OCI-LY3 (cell line): ENCODE measurements around the gene CLEC4M.

Source experiments
- H2AFZ ChIP-seq: fragments of 200-600, 300-600 bp; shearing (Covaris generic); 2 replicates; pipeline ENCODE4 v1.6.0; 2014; ENCODE audit warnings: antibody characterized with exemption, low read depth, low read length
- H3K27ac ChIP-seq: fragments of 200-600, 300-600 bp; sonication (generic); 2 replicates; pipeline ENCODE4 v1.5.1; 2014; ENCODE audit warnings: mild to moderate bottlenecking, low read length, moderate library complexity, mixed read lengths
- H3K27me3 ChIP-seq: fragments of 200-600, 300-600 bp; sonication (generic); 2 replicates; pipeline ENCODE4 v1.6.1; 2014; ENCODE audit warnings: low read depth, low read length, mixed read lengths
- H3K36me3 ChIP-seq: fragments of 200-600, 300-600 bp; sonication (generic); replicated peaks from 2 replicates; pipeline ENCODE3; 2014; ENCODE audit warnings: low read depth, low read length, mixed read lengths
- H3K4me1 ChIP-seq: fragments of 300-600, 200-600 bp; sonication (generic); 2 replicates; pipeline ENCODE4 v1.6.1; 2014; ENCODE audit warnings: low read length, mixed read lengths
- H3K4me2 ChIP-seq: fragments of 200-600, 300-600 bp; sonication (generic); 2 replicates; pipeline ENCODE4 v1.6.1; 2014; ENCODE audit warnings: low read length, mixed read lengths
- H3K4me3 ChIP-seq: fragments of 300-600, 200-600 bp; sonication (generic); 2 replicates; pipeline ENCODE4 v1.5.1; 2014; ENCODE audit warnings: antibody characterized with exemption, mild to moderate bottlenecking, low read length, moderate library complexity
- H3K79me2 ChIP-seq: fragments of 300-600, 200-600 bp; shearing (Covaris generic); 2 replicates; pipeline ENCODE4 v1.6.1; 2014; ENCODE audit warnings: mild to moderate bottlenecking, low read length, mixed read lengths
- H3K9ac ChIP-seq: fragments of 300-600, 200-600 bp; shearing (Covaris generic); 2 replicates; pipeline ENCODE4 v1.6.0; 2014; ENCODE audit warnings: mild to moderate bottlenecking, low read length, moderate library complexity
- H3K9me3 ChIP-seq: fragments of 200-600, 300-600 bp; shearing (Covaris generic); 2 replicates; pipeline ENCODE4 v1.6.1; 2014; ENCODE audit warnings: low read length, mixed read lengths; ENCODE audit not compliant: insufficient read depth
- H4K20me1 ChIP-seq: fragments of 200-600, 300-600 bp; sonication (generic); 2 replicates; pipeline ENCODE4 v1.6.1; 2016; ENCODE audit warnings: low read length, mixed read lengths; ENCODE audit not compliant: insufficient read depth
- CTCF ChIP-seq: fragments of 200-600, 300-600 bp; sonication (generic); IDR thresholded peaks from 2 replicates; pipeline ENCODE4 v1.5.1; 2014; ENCODE audit warnings: antibody characterized with exemption, low read length, low read depth
- EZH2phosphoT487 ChIP-seq: fragments of 200-600 bp; shearing (Covaris generic); IDR thresholded peaks from 2 replicates; pipeline ENCODE4 v1.6.1; 2018; ENCODE audit warnings: antibody characterized with exemption, mixed run types, low read depth

CLEC4M gene

GRCh38 chr19:7748171-7748570, 14.9 kb upstream of the CLEC4M start:
- no peak overlapping the region for H2AFZ ChIP-seq
- no peak overlapping the region for H3K27ac ChIP-seq
- H3K79me2 ChIP-seq, result no peaks in the 10 kb centered on the region
- peaks cover 69% of the 10 kb centered on the region for H3K27me3 ChIP-seq
- peaks cover 28% of the 10 kb centered on the region for H3K4me1 ChIP-seq
- H3K9ac ChIP-seq, result no peak overlapping the region
- peaks cover 14% of the 10 kb centered on the region; the same call in 1 of the 2 replicates for H4K20me1 ChIP-seq
- no peaks in the 10 kb centered on the region for H3K36me3 ChIP-seq
- H3K4me2 ChIP-seq, result no peak overlapping the region
- no peak overlapping the region for H3K4me3 ChIP-seq
- H3K9me3 ChIP-seq, result peaks cover 12% of the 10 kb centered on the region; the same call in 1 of the 2 replicates
- no peak for TF ChIP-seq CTCF

DNA sequence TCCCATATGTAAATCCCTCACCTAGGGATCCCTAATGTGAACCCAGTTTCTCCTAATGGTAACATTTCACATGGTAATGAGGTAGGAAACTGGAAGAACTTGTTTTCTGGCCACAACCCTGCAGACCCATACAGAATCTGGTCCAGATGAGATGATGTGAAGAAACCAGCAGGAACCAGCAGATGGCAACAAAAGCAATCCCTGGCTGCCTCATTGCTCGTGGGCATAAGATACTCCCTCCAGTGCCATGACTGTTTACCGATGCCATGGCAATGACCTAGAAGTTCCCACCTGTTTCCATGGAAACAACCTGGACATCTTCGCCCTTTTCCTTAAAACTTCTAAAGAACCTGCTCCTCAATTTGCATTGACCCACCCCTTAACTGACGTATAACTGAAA, 14.3 kb upstream of the CLEC4M start:
- Histone ChIP-seq H3K9ac (no peak overlapping the region), H3K27ac (no peak overlapping the region), H3K79me2 (no peaks in the 10 kb centered on the region), H2AFZ (no peak overlapping the region), H3K4me3 (no peak overlapping the region), H3K36me3 (no peaks in the 10 kb centered on the region), H3K4me1 (peaks cover 22% of the 10 kb centered on the region), H3K9me3 (peaks cover 12% of the 10 kb centered on the region; the same call in 1 of the 2 replicates), H3K4me2 (no peak overlapping the region), H4K20me1 (peaks cover 10% of the 10 kb centered on the region; the same call in 1 of the 2 replicates), H3K27me3 (peaks cover 70% of the 10 kb centered on the region)
- peak; percentile 5; the same call in 1 of the 2 replicates for TF ChIP-seq CTCF
- no peak for TF ChIP-seq EZH2phosphoT487

GRCh38 chr19:7751157-7751783, 11.8 kb upstream of the CLEC4M start:
- no peaks in the 10 kb centered on the region for H3K79me2 ChIP-seq
- H3K27ac ChIP-seq, result no peak overlapping the region
- peaks cover 12% of the 10 kb centered on the region for H3K4me1 ChIP-seq
- peak overlapping the region; percentile 3; the same call in 1 of the 2 replicates for H3K4me3 ChIP-seq
- TF ChIP-seq EZH2phosphoT487 (no peak), CTCF (no peak)
- H3K9me3 ChIP-seq, result peaks cover 25% of the 10 kb centered on the region
- peak overlapping the region; percentile 33 for H3K4me2 ChIP-seq
- H4K20me1 ChIP-seq, result peaks cover under 1% of the 10 kb centered on the region; the same call in 1 of the 2 replicates
- no peak overlapping the region for H3K9ac ChIP-seq
- no peaks in the 10 kb centered on the region for H3K36me3 ChIP-seq
- H2AFZ ChIP-seq, result no peak overlapping the region
- H3K27me3 ChIP-seq, result peaks cover 63% of the 10 kb centered on the region

DNA sequence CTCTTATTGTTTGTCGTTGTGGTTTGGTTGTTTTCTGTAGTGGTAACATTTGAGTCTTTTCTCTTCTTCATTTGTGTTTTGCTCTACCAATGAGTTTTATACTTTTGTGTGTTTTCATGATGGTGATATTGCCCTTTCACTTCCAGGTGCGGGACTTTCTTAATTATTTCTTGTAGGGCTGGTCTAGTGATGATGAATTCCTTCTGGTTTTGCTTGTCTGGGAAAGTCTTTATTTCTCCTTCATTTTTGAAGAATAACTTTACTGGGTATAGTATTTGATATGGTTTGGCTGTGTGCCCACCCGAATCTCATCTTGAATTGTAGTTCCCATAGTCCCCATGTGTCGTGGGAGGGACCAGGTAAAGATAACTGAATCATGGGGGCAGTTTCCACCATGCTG, 6.8 kb upstream of the CLEC4M start:
- H3K27ac ChIP-seq, result no peak overlapping the region
- no peak overlapping the region for H3K4me2 ChIP-seq
- no peaks in the 10 kb centered on the region for H3K36me3 ChIP-seq
- peaks cover 47% of the 10 kb centered on the region for H3K9me3 ChIP-seq
- peaks cover 5% of the 10 kb centered on the region for H3K4me1 ChIP-seq
- H3K4me3 ChIP-seq, result no peak overlapping the region
- no peaks in the 10 kb centered on the region for H3K79me2 ChIP-seq
- peaks cover 33% of the 10 kb centered on the region; the same call in 1 of the 2 replicates for H3K27me3 ChIP-seq
- H2AFZ ChIP-seq, result no peak overlapping the region
- no peaks in the 10 kb centered on the region for H4K20me1 ChIP-seq
- no peak overlapping the region for H3K9ac ChIP-seq
- TF ChIP-seq CTCF (no peak), EZH2phosphoT487 (no peak)
